ENCODE results near the gene SH3GLB2. TPM values are rescaled to one million over a fixed set of nuclear protein-coding genes. Genes with fewer than 3 reads are reported as not detected.
"Not testable (repeated sequence)": the region's sequence is repeated elsewhere in the genome, so short reads cannot be mapped to it uniquely, and the experiment has no call there.

The SH3GLB2 gene
- total RNA-seq, 4 donors from 2014 or later: 35.1 to 126 (median 81.8) TPM

DNA sequence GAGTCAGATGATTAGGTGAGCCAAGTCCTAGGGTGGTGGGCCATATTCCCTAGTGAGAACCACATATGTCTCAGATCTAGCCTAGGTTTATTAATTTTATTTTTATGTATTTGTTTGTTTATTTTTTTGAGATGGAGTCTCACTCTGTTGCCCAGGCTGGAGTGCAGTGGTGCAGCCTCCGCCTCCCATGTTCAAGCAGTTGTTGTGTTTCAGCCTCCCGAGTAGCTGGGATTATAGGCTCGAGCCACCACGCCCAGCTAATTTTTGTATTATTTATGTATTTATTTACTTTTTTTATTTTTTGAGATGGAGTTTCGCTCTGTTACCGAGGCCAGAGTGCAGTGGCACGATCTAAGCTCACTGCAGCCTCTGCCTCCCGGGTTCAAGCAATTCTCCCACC, 44.6 kb downstream of the SH3GLB2 start:
- Histone ChIP-seq H3K9me3 (no peaks in the 10 kb centered on the region), H3K36me3 (no peaks in the 10 kb centered on the region)

GRCh38 chr9:128979111-128979510, 49.0 kb downstream of the SH3GLB2 start:
- intact Hi-C loops (cut with DNase I; ENCODE audit: low total_unique reads): no loop called here
- no peaks in the 10 kb centered on the region for H3K9me3 ChIP-seq
- no peaks in the 10 kb centered on the region for H3K27me3 ChIP-seq
- no peak for TF ChIP-seq CTCF (IDR thresholded peaks at IDR 0.05)
- no peak for TF ChIP-seq POLR2A (IDR thresholded peaks at IDR 0.05)
- no peak overlapping the region for H3K27ac ChIP-seq
- H3K4me1 ChIP-seq: no peaks in the 10 kb centered on the region
- DNase-seq: no peak
- H3K36me3 ChIP-seq: no peaks in the 10 kb centered on the region
- no peak overlapping the region for H3K4me3 ChIP-seq

More for the DNA sequence above, 44.6 kb downstream of the SH3GLB2 start:
- TF ChIP-seq CTCF (IDR thresholded peaks at IDR 0.05) (no peak), POLR2A (IDR thresholded peaks at IDR 0.05) (no peak)
- H3K4me1 ChIP-seq: no peaks in the 10 kb centered on the region
- no peak overlapping the region for H3K4me3 ChIP-seq
- H3K27me3 ChIP-seq: no peaks in the 10 kb centered on the region
- intact Hi-C loops (cut with DNase I; ENCODE audit: low total_unique reads): no loop called here
- DNase-seq: no peak
- H3K27ac ChIP-seq: no peak overlapping the region

- no peak overlapping the region for H3K27ac ChIP-seq
- no peaks in the 10 kb centered on the region for H3K4me1 ChIP-seq
- DNase-seq: no peak
- TF ChIP-seq POLR2A (IDR thresholded peaks at IDR 0.05) (no peak), CTCF (IDR thresholded peaks at IDR 0.05) (no peak)
- intact Hi-C loops (cut with DNase I; ENCODE audit: low total_unique reads): no loop called here
- H3K27me3 ChIP-seq: no peaks in the 10 kb centered on the region
- H3K9me3 ChIP-seq: no peaks in the 10 kb centered on the region
- no peaks in the 10 kb centered on the region for H3K36me3 ChIP-seq
- no peak overlapping the region for H3K4me3 ChIP-seq
These were observed 55.2 kb downstream of the SH3GLB2 start for GRCh38 chr9:128972956-128973355.

GRCh38 chr9:128969491-128969890, 58.6 kb downstream of the SH3GLB2 start:
- TF ChIP-seq POLR2A (IDR thresholded peaks at IDR 0.05): no peak
- no peak for TF ChIP-seq CTCF (IDR thresholded peaks at IDR 0.05)
- Histone ChIP-seq H3K27ac (no peak overlapping the region), H3K9me3 (no peaks in the 10 kb centered on the region), H3K4me1 (no peaks in the 10 kb centered on the region), H3K4me3 (no peak overlapping the region), H3K27me3 (no peaks in the 10 kb centered on the region), H3K36me3 (no peaks in the 10 kb centered on the region)
- no peak for DNase-seq
- intact Hi-C loops (cut with DNase I; ENCODE audit: low total_unique reads): no loop called here

GRCh38 chr9:128961403-128961802, 66.7 kb downstream of the SH3GLB2 start:
- H3K36me3 ChIP-seq; H3K27me3 ChIP-seq; H3K4me3 ChIP-seq; H3K27ac ChIP-seq; H3K4me1 ChIP-seq; intact Hi-C loops (cut with DNase I; ENCODE audit: low total_unique reads); DNase-seq; H3K9me3 ChIP-seq: not testable (repeated sequence)

Other genes starting within 250 kb of the SH3GLB2 start
- gene TBC1D13, start 241.1 kb downstream of the SH3GLB2 start, total RNA-seq: 10 to 100 TPM in 3 of 4 donors, 1 to 10 TPM in 1; 7.1 to 26.8 (median 23.3) TPM
- 10 to 100 TPM in 2 of 4 donors, 1 to 10 TPM in 2; 2.1 to 22.0 (median 9.1) TPM for gene ENDOG, start 209.8 kb downstream of the SH3GLB2 start, total RNA-seq
- 10 to 100 TPM in 2 of 4 donors, 1 to 10 TPM in 2; 4.4 to 34.2 (median 17.3) TPM for gene SPOUT1, start 198.5 kb downstream of the SH3GLB2 start, total RNA-seq
- gene KYAT1, start 146.4 kb downstream of the SH3GLB2 start, total RNA-seq: 10 to 100 TPM in 1 of 4 donors, 1 to 10 TPM in 3; 1.5 to 11.0 (median 3.4) TPM
- 10 to 100 TPM; 23.5 to 58.7 (median 30.8) TPM for gene LRRC8A, start 146.2 kb downstream of the SH3GLB2 start, total RNA-seq
- gene PHYHD1, start 107.3 kb downstream of the SH3GLB2 start, total RNA-seq: 10 to 100 TPM; 23.2 to 30.8 (median 27.2) TPM
- gene DOLK, start 80.7 kb downstream of the SH3GLB2 start, total RNA-seq: 10 to 100 TPM in 3 of 4 donors, 1 to 10 TPM in 1; 10.0 to 22.3 (median 13.6) TPM
- gene NUP188, start 80.6 kb downstream of the SH3GLB2 start, total RNA-seq: 10 to 100 TPM; 21.5 to 75.4 (median 36.9) TPM
- gene MIGA2, start 8.3 kb upstream of the SH3GLB2 start, total RNA-seq: 10 to 100 TPM; 13.2 to 36.5 (median 34.0) TPM
- gene DOLPP1, start 52.8 kb upstream of the SH3GLB2 start, total RNA-seq: 10 to 100 TPM in 1 of 4 donors, 1 to 10 TPM in 2, not detected in 1; 1.0 to 10.2 (median 9.7) TPM
- 10 to 100 TPM; 20.0 to 42.4 (median 27.4) TPM for gene CRAT, start 82.5 kb upstream of the SH3GLB2 start, total RNA-seq
- gene PTPA, start 83.1 kb upstream of the SH3GLB2 start, total RNA-seq: 100 to 1,000 TPM in 1 of 4 donors, 10 to 100 TPM in 3; 28.9 to 107 (median 62.1) TPM
- gene IER5L, start 149.9 kb upstream of the SH3GLB2 start, total RNA-seq: 10 to 100 TPM in 2 of 4 donors, 1 to 10 TPM in 2; 1.8 to 31.0 (median 14.5) TPM